Omental fat pad (tissue), 4 donors: Measurements from ENCODE around the gene ANKRA2. TPM values are rescaled to one million over a fixed set of nuclear protein-coding genes. Genes with fewer than 3 reads are reported as not detected.

Source experiments
- ATAC-seq: fragments of 150-250 bp; one replicate; pipeline ENCODE4 v1.9.1; 2016; ENCODE audit warnings: mild to moderate bottlenecking, moderate library complexity; ENCODE audit not compliant: low FRiP score
- DNase-seq: peaks from one replicate; pipeline ENCODE4 v3.0.0-alpha.2; 2019; ENCODE audit warnings: low spot score
- CTCF ChIP-seq, 3 donors: fragments of 450-650 bp; IDR thresholded peaks; one replicate each; pipeline ENCODE4 v1.5.1; 2016 to 2017; ENCODE audit warnings: antibody characterized with exemption in 3 of 3, mild to moderate bottlenecking in 3 of 3, moderate library complexity in 2 of 3
- total RNA-seq, 4 donors: library from RNA; depleted of rRNA; stranded (reverse); fragments of >200 nt; gene quantifications; one replicate each; pipeline ENCODE4 v1.1.0, GENCODE V29; 2016

ANKRA2 gene
- total RNA-seq: 10 to 100 TPM; 13.3 to 22.9 (median 16.4) TPM

- no peak for TF ChIP-seq CTCF (IDR thresholded peaks at IDR 0.05)
- ATAC-seq (peak; percentile 99), DNase-seq (peak; percentile 99)
Measured at GRCh38 chr5:73565139-73565968, at the start of gene ANKRA2, which contains the start of gene UTP15. TSS of gene ANKRA2 (minus strand) at chr5:73565639. CDS start at chr5:73562881, 2,758 bp downstream. TSS of gene UTP15 (plus strand) at chr5:73565743. CDS start at chr5:73567345, 1,602 bp downstream.

DNA sequence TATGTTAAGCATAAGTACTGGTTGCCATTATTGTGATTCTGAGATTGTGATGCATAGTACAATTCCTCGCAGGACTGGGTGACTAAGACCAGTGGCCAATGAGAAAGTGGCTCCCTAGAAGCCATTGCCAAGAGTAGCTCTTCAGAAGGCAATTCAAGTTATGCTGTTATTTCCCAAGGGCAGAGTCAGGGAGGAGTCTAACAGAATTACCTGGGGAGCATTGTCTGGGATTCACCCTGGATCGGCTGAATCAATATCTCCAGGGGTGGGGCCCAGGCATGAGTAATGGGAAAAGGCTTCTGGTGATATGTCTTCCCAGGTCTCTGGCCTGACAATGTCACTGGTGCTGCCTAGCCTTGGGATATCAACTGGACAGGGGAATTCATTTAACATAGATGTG lies 49.6 kb upstream of the ANKRA2 start:
- ATAC-seq: no peak
- TF ChIP-seq CTCF (IDR thresholded peaks at IDR 0.05): no peak
- no peak for DNase-seq

- ATAC-seq: no peak
- TF ChIP-seq CTCF (IDR thresholded peaks at IDR 0.05): no peak
- no peak for DNase-seq
Measured at GRCh38 chr5:73612799-73613198, 47.4 kb upstream of the ANKRA2 start.

DNA sequence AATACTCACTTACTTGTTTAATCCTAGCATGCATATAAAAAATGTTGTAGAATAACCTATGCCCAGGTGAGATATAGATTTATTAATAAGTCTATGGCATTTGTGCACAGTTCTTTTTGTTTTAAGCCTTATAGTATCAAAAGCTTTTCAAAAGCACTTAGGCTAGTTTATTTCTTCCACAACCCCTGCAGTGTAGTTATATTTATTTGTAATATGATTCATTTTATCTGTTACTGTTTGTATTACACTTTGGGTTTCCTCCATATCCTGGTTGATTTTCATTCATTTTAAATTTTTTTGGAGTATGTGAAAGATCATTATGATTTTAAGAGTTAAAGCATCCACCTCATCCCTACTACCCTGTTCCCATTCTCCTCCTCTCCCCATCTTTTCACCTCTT lies 41.8 kb upstream of the ANKRA2 start:
- DNase-seq (no peak), ATAC-seq (no peak)
- TF ChIP-seq CTCF (IDR thresholded peaks at IDR 0.05): no peak

DNA sequence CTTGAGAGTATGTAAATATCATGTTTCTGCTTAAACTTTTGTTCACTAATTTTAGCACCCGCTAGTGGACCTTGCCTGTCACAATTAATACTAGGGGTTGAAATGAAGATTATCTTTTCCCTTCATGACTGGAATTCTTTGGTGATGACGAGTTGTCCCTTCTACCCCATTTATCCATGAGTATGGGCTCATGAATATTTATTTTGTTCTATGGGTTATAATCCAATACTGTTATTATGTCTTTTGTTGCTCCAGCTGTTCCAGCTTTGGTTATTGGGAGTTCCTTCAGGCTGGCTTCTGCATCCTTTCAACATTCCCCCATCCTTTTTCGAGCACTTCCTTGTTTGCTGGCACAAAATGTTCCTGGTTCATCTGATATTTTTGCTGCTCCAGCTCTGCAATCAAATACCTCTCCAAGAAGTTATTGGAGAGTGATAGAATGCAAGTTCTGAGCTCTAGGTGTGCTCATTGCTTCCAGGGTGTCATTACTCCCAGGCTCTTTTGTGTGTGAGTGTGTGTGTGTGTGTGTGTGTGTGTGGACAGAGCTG lies 40.8 kb upstream of the ANKRA2 start:
- DNase-seq (no peak), ATAC-seq (no peak)
- TF ChIP-seq CTCF (IDR thresholded peaks at IDR 0.05): no peak

GRCh38 chr5:73605223-73606087 lies 40.0 kb upstream of the ANKRA2 start:
- DNase-seq (no peak), ATAC-seq (no peak)
- TF ChIP-seq CTCF (IDR thresholded peaks at IDR 0.05): no peak
